ENCODE measurements around the gene BIRC2.

GRCh38 chr11:102364991-102365390 lies 18.0 kb downstream of the BIRC2 start:
- TF ChIP-seq CTCF (IDR thresholded peaks at IDR 0.05 in 2 of 3, conservative IDR thresholded peaks at IDR 0.05 in 1 of 3; ENCODE audit: insufficient read depth in 2 of 3, low read depth in 1 of 3, low read length in 3 of 3) (no peak), ZNF24 (IDR thresholded peaks at IDR 0.05) (no peak), POU5F1 (IDR thresholded peaks at IDR 0.05; ENCODE audit: borderline replicate concordance, low read depth, low read length, partially characterized antibody) (no peak), CBX5 (IDR thresholded peaks at IDR 0.05; ENCODE audit: borderline replicate concordance, low read depth) (no peak)

Data from K562 (cell line).